IPS-18a (cell line): ENCODE results near the gene RAD51.

Source experiments
- H3K27ac ChIP-seq: one replicate; pipeline ENCODE4 v1.5.1; 2013; ENCODE audit warnings: low read length
- H3K27me3 ChIP-seq: one replicate; pipeline ENCODE4 v1.6.1; 2013; ENCODE audit warnings: mild to moderate bottlenecking, low read length; ENCODE audit not compliant: control insufficient read depth, insufficient read depth
- H3K36me3 ChIP-seq: one replicate; pipeline ENCODE4 v1.6.1; 2013; ENCODE audit warnings: low read depth, low read length; ENCODE audit not compliant: control insufficient read depth
- H3K4me1 ChIP-seq: one replicate; pipeline ENCODE4 v1.6.1; 2013; ENCODE audit warnings: low read depth, low read length; ENCODE audit not compliant: control insufficient read depth
- H3K4me3 ChIP-seq: one replicate; pipeline ENCODE4 v1.5.1; 2013; ENCODE audit warnings: low read length
- H3K9ac ChIP-seq: one replicate; pipeline ENCODE4 v1.6.1; 2013; ENCODE audit warnings: mild to moderate bottlenecking, low read length, moderate library complexity
- H3K9me3 ChIP-seq: one replicate; pipeline ENCODE4 v1.6.1; 2013; ENCODE audit warnings: low read depth, low read length; ENCODE audit not compliant: control insufficient read depth

Gene RAD51

GRCh38 chr15:40773902-40774301 is 78.9 kb downstream of the RAD51 start:
- peaks cover 41% of the 10 kb centered on the region for H3K36me3 ChIP-seq

DNA sequence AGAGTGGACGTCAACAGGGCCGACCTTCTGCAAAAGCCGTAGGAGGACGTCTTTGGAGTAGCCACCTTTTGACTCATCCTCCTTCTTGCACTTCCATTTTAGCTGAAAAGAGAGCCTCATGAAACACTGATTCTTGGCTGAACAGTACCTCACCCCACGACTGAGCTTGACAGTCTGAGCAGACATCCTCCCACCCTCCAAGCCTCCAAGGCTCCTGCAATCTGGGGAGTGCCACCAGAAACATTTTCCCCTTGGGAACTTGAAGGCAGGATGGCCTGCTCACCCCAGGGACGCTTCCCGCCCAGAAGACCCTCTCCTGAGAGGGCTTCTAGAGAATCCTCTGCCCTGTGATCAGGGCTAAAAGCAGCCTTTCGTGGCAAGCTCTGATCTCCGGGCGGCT is 80.0 kb downstream of the RAD51 start:
- Histone ChIP-seq H3K27ac (no peak overlapping the region), H3K4me1 (no peaks in the 10 kb centered on the region), H3K4me3 (no peak overlapping the region), H3K36me3 (peaks cover 48% of the 10 kb centered on the region), H3K9me3 (no peaks in the 10 kb centered on the region), H3K27me3 (no peaks in the 10 kb centered on the region), H3K9ac (no peak overlapping the region)

More at GRCh38 chr15:40773902-40774301, 78.9 kb downstream of the RAD51 start:
- Histone ChIP-seq H3K27me3 (no peaks in the 10 kb centered on the region), H3K4me3 (no peak overlapping the region), H3K27ac (no peak overlapping the region), H3K9ac (no peak overlapping the region), H3K9me3 (no peaks in the 10 kb centered on the region), H3K4me1 (no peaks in the 10 kb centered on the region)

DNA sequence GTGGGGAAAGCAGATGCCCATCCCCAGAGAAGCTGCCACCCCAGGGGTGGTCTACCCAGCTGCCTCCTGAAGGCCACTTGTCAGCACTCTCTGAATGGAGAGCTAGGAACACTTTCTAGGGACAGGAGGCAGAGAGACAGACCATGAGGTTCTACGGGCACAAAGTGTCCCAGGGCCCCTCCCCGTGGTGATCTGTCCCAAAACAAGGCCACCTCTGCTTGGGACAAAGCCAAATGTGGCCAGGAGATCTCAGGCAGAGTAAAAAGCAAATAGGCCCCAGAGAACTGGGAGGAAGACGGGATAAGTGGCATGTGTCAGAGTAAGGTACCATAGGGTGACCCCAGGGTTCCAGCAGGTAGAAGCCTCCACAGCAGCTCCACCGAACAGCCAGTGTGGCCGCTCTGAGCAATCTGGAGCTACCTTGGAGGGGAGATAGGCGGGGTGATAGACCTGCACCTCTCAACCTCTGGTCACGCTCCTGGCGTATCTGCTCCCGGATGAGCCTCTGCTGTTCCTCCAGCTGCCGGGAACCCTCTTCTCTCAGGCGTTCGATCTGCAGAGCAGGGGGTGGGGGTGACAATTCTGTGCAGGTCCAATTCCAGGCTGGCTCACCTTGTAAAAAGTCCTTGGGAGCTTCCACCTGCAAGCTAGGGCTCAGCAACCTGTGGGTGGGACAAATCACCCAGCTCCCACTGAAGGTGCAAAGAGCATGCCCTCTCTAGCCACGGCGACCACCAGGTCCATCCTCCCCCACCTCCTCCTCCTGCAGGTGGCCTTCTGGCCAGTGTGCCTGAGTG is 81.0 kb downstream of the RAD51 start:
- Histone ChIP-seq H3K27ac (no peak overlapping the region), H3K9ac (no peak overlapping the region), H3K36me3 (peaks cover 48% of the 10 kb centered on the region)

DNA sequence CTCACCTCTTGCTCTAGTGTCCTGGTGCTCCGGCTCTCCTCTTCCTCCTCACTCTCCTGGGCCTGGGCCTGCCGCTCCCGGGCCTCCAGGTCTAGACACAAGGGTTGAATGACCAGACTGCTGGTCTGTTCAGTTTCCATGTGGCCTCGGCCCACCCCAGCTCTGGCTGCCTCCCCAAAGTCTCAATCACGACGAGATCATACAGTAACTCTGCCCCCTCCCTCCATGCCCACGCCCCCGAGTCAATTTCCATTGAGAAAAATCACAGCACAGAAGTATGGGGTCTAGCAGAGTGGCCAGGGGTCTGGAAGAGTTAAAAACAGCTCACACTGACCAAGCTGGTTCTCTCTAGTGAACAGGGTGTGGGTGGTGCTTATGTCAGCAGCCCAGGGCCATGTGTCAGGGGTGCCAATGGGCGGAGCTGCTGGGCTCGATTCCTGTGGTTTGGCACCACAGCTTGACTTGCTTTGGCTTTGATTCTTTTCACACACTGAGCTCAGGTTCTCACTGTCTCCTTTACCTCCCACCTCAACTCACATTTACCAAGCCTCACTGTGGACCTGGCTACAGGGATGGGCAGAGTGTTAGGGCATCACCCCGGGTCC is 81.7 kb downstream of the RAD51 start:
- no peaks in the 10 kb centered on the region for H3K9me3 ChIP-seq
- no peak overlapping the region for H3K27ac ChIP-seq
- H3K36me3 ChIP-seq = peaks cover 48% of the 10 kb centered on the region
- no peaks in the 10 kb centered on the region for H3K4me1 ChIP-seq
- no peak overlapping the region for H3K9ac ChIP-seq
- no peak overlapping the region for H3K4me3 ChIP-seq
- H3K27me3 ChIP-seq = no peaks in the 10 kb centered on the region

More for the DNA sequence above, 81.0 kb downstream of the RAD51 start:
- H3K27me3 ChIP-seq = no peaks in the 10 kb centered on the region
- no peaks in the 10 kb centered on the region for H3K4me1 ChIP-seq
- H3K9me3 ChIP-seq = no peaks in the 10 kb centered on the region
- H3K4me3 ChIP-seq = no peak overlapping the region
